ENCODE measurements around the gene PTPA. TPM values are rescaled to one million over a fixed set of nuclear protein-coding genes. Genes with fewer than 3 reads are reported as not detected.

Gene PTPA
- total and polyA plus RNA-seq, 9 of the 15 experiments (the other 6 are each of a cell fraction or from before 2014, with no cell fraction given): 1.7 to 121 (median 72.6) TPM

- TF ChIP-seq HDAC6 (IDR thresholded peaks at IDR 0.05; ENCODE audit: low read depth, low read length) (peak; percentile 97), RHOXF2B (CRISPR knock-in tag; conservative IDR thresholded peaks at IDR 0.05) (no peak), E4F1 (CRISPR knock-in tag; IDR thresholded peaks at IDR 0.05; ENCODE audit: borderline replicate concordance) (no peak), SMAD1 (IDR thresholded peaks at IDR 0.05; ENCODE audit: low read depth, low read length, partially characterized antibody) (peak; percentile 60), ZFP30 (CRISPR knock-in tag; IDR thresholded peaks at IDR 0.05; ENCODE audit: borderline replicate concordance) (no peak), ZFX (CRISPR knock-in tag; IDR thresholded peaks at IDR 0.05) (peak; percentile 72), ZNF57 (CRISPR knock-in tag; IDR thresholded peaks at IDR 0.05) (no peak), TCF7L2 (IDR thresholded peaks at IDR 0.05; ENCODE audit: low read depth, low read length) (peak; percentile 82), EP400 (IDR thresholded peaks at IDR 0.05) (no peak), ID3 (CRISPR knock-in tag; IDR thresholded peaks at IDR 0.05) (no peak), ID3 (tag; IDR thresholded peaks at IDR 0.05) (peak; percentile 74), ZBTB9 (CRISPR knock-in tag; IDR thresholded peaks at IDR 0.05) (peak; percentile 32; the same call in 1 of the 2 replicates), ARNT (IDR thresholded peaks at IDR 0.05) (no peak), GTF2E2 (tag; IDR thresholded peaks at IDR 0.05) (peak; percentile 90), NONO (IDR thresholded peaks at IDR 0.05; ENCODE audit: low read depth in 2 of 2, low read length in 1 of 2) (peak; percentile 14 to 99; a peak in 2 of 4 replicates), KDM2B (CRISPR knock-in tag; IDR thresholded peaks at IDR 0.05) (peak; percentile 95), ARID4B (CRISPR knock-in tag; IDR thresholded peaks at IDR 0.05) (no peak), NFIX (CRISPR knock-in tag; IDR thresholded peaks at IDR 0.05; ENCODE audit: low read depth) (no peak), HDAC1 (IDR thresholded peaks at IDR 0.05) (peak in 1 of 2 experiments; percentile 79; a peak in 2 of 4 replicates), MEF2D (tag; conservative IDR thresholded peaks at IDR 0.05; ENCODE audit: low read depth) (no peak)
Observed at GRCh38 chr9:129177791-129178567, 66.8 kb downstream of the PTPA start, which contains the start of gene IER5L (continued).
